ENCODE results near the gene CRHR1.

GRCh38 chr17:45845376-45846185 lies 61.5 kb downstream of the CRHR1 start:
- no peak for TF ChIP-seq CTCF (conservative IDR thresholded peaks at IDR 0.05; ENCODE audit: low read depth, low read length)
- no peak for TF ChIP-seq SMC3 (IDR thresholded peaks at IDR 0.05; ENCODE audit: low read depth, low read length)
- TF ChIP-seq CEBPB (IDR thresholded peaks at IDR 0.05; ENCODE audit: low read depth, low read length): no peak
- no peak for TF ChIP-seq NFE2L2 (IDR thresholded peaks at IDR 0.05; ENCODE audit: low read depth, low read length)
- no peak for TF ChIP-seq RAD21 (IDR thresholded peaks at IDR 0.05; ENCODE audit: low read length)
